Left hindlimb (tissue), 1 donor: ENCODE results near the gene SMCO2.

Experiments
- DNase-seq: peaks from one replicate; pipeline ENCODE4 v3.0.0-alpha.2; 2018

SMCO2 gene

GRCh38 chr12:27446436-27446835, at the start of gene SMCO2:
Gene SMCO2, plus strand, starts transcription at chr12:27446736. Its CDS starts 23,896 bp downstream, at chr12:27470632.
- no peak for DNase-seq

GRCh38 chr12:27398466-27398865, 48.1 kb upstream of the SMCO2 start:
- no peak for DNase-seq

GRCh38 chr12:27399074-27399473, 47.5 kb upstream of the SMCO2 start:
- DNase-seq = no peak

GRCh38 chr12:27400856-27401354, 45.6 kb upstream of the SMCO2 start:
- no peak for DNase-seq

- no peak for DNase-seq
Measured at GRCh38 chr12:27412047-27412446, 34.5 kb upstream of the SMCO2 start.

GRCh38 chr12:27422697-27423096, 23.8 kb upstream of the SMCO2 start:
- no peak for DNase-seq

GRCh38 chr12:27424631-27425230, 21.8 kb upstream of the SMCO2 start:
- no peak for DNase-seq

- DNase-seq = no peak
Measured at GRCh38 chr12:27425306-27425705, 21.2 kb upstream of the SMCO2 start.

- DNase-seq = no peak
Measured at GRCh38 chr12:27426743-27427487, 19.6 kb upstream of the SMCO2 start.

- no peak for DNase-seq
Measured at GRCh38 chr12:27427824-27428223, 18.7 kb upstream of the SMCO2 start.

- no peak for DNase-seq
Measured at GRCh38 chr12:27428466-27428865, 18.1 kb upstream of the SMCO2 start.

- DNase-seq = no peak
Measured at GRCh38 chr12:27429606-27430005, 16.9 kb upstream of the SMCO2 start.

GRCh38 chr12:27431185-27431584, 15.4 kb upstream of the SMCO2 start:
- DNase-seq = no peak

GRCh38 chr12:27434673-27435565, 11.6 kb upstream of the SMCO2 start:
- DNase-seq = no peak

GRCh38 chr12:27436029-27436428, 10.5 kb upstream of the SMCO2 start:
- no peak for DNase-seq

GRCh38 chr12:27436768-27437167, 9.8 kb upstream of the SMCO2 start:
- DNase-seq = no peak

GRCh38 chr12:27437839-27438238, 8.7 kb upstream of the SMCO2 start:
- DNase-seq = no peak

GRCh38 chr12:27447761-27448160, 1.2 kb downstream of the SMCO2 start:
- DNase-seq = no peak

- no peak for DNase-seq
Measured at GRCh38 chr12:27449026-27449425, 2.5 kb downstream of the SMCO2 start.

- no peak for DNase-seq
Measured at GRCh38 chr12:27449893-27450534, 3.5 kb downstream of the SMCO2 start.

- DNase-seq = no peak
Measured at GRCh38 chr12:27451036-27451825, 4.7 kb downstream of the SMCO2 start.

GRCh38 chr12:27453421-27453820, 6.9 kb downstream of the SMCO2 start:
- no peak for DNase-seq
